COR-L47 (cell line): ENCODE measurements around the gene IMPG2.

Source experiments
- DNase-seq: peaks from one replicate; lab custom pipeline; 2025; lab: John Stamatoyannopoulos, UW

The IMPG2 gene

GRCh38 chr3:101273608-101274007 lies 46.8 kb downstream of the IMPG2 start:
- DNase-seq = no peak

DNA sequence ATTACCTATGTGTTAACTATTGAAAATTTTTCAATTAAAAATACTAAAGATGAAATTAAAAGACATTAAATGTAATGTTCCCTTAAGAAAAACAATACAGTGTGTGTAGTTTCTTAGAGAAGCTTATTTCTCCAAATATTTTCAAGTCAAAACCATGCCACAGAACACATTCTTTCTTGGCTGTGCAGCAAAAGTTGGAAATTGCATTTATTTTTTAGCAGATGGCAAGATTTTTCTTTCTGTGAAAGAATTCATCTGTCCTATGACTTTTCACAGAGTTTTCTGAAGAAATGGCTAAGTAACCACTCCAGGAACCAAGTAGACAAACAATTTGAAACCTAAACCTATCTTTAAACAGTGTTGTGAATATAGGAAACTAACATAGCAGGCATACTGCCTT lies 47.2 kb downstream of the IMPG2 start:
- no peak for DNase-seq

DNA sequence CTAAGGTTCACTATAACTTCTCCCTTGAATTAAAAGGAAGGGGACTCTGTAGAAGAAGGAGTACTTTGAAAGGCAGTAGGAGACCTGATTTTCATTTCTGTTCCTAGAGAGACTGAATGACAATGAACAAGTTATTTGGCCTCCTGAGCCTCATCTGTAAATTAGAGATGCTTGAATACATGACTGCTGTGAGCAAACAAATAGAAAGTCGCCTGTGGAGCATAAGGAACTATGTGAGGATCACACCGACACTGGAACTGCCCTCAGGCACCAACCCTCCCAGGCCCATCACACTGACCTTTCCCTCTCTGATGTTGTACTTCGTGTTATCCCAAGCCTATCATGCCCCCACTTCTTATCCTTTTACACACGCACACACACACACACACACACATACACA lies 48.6 kb downstream of the IMPG2 start:
- DNase-seq = no peak

GRCh38 chr3:101270149-101270548 lies 50.2 kb downstream of the IMPG2 start:
- no peak for DNase-seq

DNA sequence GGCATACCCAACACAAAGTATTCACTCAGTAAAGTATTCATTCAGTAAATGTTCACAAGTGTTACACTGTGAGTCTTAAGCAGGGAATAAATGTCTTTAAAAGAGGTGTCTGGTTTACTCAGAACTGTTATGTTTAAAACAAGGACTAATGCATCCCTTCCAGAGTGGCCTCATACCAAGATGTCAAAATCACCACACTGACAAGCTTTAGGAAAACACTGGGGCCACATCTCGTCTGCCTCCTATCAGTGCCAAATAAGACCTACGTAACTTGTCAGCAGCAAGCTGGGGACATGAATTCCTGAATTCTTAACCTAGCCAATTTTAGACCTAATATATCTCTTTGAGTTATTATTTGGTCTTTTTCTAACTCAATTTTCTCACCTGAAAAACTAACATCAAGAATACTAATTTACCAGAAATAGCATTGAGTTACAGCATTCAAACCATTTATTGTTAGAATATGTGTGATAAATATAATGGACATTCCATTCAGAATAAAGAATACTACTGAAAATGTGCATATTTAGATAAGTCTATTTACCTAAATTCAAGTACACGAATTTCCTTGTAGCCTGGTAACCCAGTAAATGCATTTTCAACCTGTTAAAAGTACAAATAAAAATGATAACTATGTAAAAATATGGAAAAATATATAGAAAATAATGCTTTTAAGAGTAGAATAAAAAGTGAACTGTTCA lies 51.3 kb downstream of the IMPG2 start:
- no peak for DNase-seq

- no peak for DNase-seq
Measured at GRCh38 chr3:101268141-101268540, 52.2 kb downstream of the IMPG2 start.

DNA sequence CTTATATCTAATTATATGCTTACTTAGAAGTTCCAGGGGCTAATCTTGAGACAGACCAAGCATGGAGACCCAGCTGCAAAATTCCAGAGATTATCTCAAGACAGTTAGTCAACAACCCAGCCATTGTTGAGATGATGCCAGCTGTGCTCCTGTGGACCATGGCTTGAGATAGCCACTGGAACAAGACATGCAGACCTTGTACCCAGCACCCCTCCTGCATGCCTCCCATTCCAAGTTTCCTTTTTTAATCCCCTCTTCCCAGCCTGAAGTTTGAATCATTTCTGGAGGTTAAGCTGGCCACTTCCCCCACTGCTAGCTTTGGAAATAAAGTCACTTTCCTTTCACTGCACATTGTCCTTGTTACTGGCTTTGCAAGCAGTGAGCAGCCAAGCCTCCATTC lies 53.8 kb downstream of the IMPG2 start:
- DNase-seq = no peak

DNA sequence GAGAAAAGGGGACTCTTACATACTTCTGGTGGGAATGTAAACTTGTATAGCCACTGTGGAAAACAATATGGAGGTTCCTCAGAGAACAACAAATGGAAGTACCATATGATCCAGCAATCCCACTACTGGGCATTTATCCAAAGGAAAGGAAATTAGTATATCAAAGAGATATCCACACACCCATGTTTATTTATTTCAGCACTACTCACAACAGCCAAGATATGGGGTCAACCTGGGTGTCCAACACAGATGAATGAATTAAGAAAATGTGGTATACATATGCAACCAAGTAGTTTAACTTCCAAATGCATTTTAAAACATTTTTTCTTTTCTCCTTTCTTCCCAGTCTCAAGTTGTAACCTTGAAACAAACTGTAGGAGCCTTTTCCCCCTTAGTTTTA lies 54.3 kb downstream of the IMPG2 start:
- no peak for DNase-seq

DNA sequence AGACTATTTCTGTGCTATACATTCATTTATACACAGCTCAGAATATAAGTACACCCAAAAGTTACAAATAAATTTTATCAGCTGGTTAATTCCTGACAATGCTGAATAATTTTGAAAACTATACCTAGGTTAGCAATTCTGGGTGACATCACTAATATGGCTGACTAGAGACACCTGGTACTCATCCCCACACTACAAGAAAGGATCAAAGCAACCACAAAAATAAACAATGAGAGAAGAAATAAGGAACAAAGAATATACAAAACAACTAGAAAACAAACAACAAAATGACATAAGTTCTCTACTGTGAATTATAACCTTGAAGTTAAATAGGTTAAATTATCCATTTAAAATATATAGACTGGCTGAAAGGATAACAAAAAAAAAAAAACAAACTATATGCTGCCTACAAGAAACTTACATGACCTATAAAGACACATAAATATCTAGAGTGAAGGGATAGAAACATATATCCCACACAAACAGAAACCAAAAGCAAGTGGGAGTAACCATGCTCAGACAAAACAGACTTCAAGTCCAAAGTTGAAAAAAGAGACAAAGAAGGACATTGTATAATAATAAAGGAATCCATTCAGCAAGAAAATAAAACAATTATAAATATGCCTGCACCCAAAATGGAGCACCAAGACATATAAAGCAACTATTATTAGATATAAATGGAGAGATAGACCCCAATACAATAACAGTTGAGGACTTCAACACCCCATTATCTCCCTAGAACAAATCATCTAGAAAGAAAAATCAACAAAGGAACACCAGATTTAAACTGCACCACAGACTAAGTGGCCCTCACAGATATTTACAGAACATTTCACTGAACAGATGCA lies 57.8 kb downstream of the IMPG2 start:
- DNase-seq = no peak

GRCh38 chr3:101261506-101261905 lies 58.9 kb downstream of the IMPG2 start:
- no peak for DNase-seq

- DNase-seq = no peak
Measured at GRCh38 chr3:101259485-101260341, 60.7 kb downstream of the IMPG2 start.

DNA sequence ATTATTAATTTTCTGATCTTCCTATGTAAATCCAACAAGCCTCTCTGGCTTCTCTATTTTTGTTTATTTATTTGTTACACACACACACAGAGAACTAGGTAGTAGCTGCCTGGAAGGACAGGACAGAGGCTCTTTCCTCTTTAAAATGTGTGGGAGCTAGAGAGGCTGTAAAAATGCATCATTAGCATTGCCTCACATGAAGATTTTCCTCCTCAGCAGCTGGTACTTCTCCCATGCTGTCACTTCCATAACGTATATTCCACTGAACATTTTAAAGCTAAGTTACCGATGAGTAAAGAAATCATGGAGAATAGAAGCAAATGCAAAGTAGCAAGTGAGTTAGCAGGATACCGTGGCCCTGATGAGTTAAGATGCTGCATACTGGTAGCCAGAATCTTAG lies 63.9 kb downstream of the IMPG2 start:
- DNase-seq = no peak

- DNase-seq = no peak
Measured at GRCh38 chr3:101255441-101255840, 64.9 kb downstream of the IMPG2 start.

GRCh38 chr3:101253396-101253795 lies 67.0 kb downstream of the IMPG2 start:
- no peak for DNase-seq

- DNase-seq = no peak
Measured at GRCh38 chr3:101252945-101253344, 67.4 kb downstream of the IMPG2 start.

DNA sequence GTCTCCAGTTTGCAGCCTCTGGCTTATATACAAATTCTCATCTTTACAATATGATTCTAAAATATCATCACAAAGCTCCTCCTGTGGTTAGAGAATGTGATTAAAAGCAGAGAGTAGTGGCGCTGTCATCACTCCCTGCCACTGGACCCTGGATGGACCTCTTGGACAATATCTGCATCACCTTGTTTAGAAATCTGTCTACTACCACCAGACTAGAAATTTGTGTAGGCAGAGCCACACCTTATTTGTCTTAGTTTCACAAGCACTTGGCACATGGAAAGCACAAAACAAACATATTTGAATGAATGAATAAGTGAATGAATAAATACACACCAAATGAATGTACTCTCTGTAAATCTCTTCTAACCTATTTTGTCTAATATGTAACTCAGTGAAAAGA lies 68.1 kb downstream of the IMPG2 start:
- no peak for DNase-seq

- no peak for DNase-seq
Measured at GRCh38 chr3:101251441-101251840, 68.9 kb downstream of the IMPG2 start.

- DNase-seq = no peak
Measured at GRCh38 chr3:101249522-101249921, 70.9 kb downstream of the IMPG2 start.

DNA sequence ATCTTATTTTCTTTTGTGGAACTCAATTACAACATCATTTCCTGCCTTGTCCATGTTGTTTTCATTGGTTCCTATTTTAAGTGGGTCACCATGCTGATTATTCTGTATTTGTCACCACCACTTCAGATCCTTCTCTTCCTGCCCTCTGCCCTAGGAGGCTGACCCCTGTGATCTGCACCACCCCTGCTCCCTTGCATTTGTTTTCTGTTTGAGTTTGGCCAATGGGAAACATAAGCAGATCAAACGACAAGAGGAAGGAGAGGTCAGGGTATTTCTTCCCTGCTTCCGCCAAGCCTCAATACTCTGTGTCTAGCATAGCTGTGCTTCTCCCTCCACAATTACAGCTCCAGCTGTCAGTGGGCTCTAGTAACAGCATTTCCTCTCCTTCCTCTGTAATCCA lies 71.6 kb downstream of the IMPG2 start:
- DNase-seq = no peak

DNA sequence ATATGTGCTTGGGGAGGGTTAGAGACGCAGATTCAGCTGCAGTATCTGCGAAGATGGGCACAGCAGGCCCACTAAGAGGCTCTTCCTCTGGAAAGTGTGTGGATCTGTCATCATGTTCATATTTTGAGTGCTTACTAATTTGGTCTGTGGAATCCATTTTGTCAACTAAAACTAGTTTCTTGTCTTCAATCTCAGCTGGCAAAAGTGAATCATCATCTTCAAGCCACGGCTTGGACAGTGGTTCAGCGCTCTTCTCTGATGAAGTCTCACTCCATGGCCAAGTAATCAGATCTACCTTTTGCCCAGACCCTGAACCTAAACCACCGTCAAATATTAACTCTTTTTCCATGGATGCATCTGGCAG lies 76.2 kb downstream of the IMPG2 start:
- DNase-seq = no peak

- DNase-seq = no peak
Measured at GRCh38 chr3:101243285-101244211, 76.8 kb downstream of the IMPG2 start.
